Omental fat pad (tissue), 4 donors: ENCODE results near the gene CDK5. TPM values are rescaled to one million over a fixed set of nuclear protein-coding genes. Genes with fewer than 3 reads are reported as not detected.

ENCODE experiments used
- ATAC-seq: fragments of 150-250 bp; one replicate; pipeline ENCODE4 v1.9.1; 2016; ENCODE audit warnings: mild to moderate bottlenecking, moderate library complexity; ENCODE audit not compliant: low FRiP score
- DNase-seq: peaks from one replicate; pipeline ENCODE4 v3.0.0-alpha.2; 2019; ENCODE audit warnings: low spot score
- CTCF ChIP-seq, 3 donors: fragments of 450-650 bp; IDR thresholded peaks; one replicate each; pipeline ENCODE4 v1.5.1; 2016 to 2017; ENCODE audit warnings: antibody characterized with exemption in 3 of 3, mild to moderate bottlenecking in 3 of 3, moderate library complexity in 2 of 3
- total RNA-seq, 4 donors: library from RNA; depleted of rRNA; stranded (reverse); fragments of >200 nt; gene quantifications; one replicate each; pipeline ENCODE4 v1.1.0, GENCODE V29; 2016

The CDK5 gene
- total RNA-seq, 4 donors from 2014 or later = 6.1 to 10.4 (median 7.9) TPM

GRCh38 chr7:151007469-151007898 is 50.2 kb downstream of the CDK5 start:
- TF ChIP-seq CTCF (IDR thresholded peaks at IDR 0.05) = no peak
- DNase-seq (no peak), ATAC-seq (no peak)

GRCh38 chr7:151006590-151007300 is 51.0 kb downstream of the CDK5 start:
- no peak for TF ChIP-seq CTCF (IDR thresholded peaks at IDR 0.05)
- no peak for DNase-seq
- ATAC-seq = no peak

GRCh38 chr7:151005566-151005965 is 52.1 kb downstream of the CDK5 start:
- no peak for DNase-seq

More at GRCh38 chr7:151005566-151005965, 52.1 kb downstream of the CDK5 start:
- no peak for ATAC-seq
- TF ChIP-seq CTCF (IDR thresholded peaks at IDR 0.05) = no peak

Other genes with a start within 250 kb of the CDK5 start
- not detected for gene AOC1, start 205.4 kb downstream of the CDK5 start, total RNA-seq
- under 1 TPM; 0.12 to 0.56 (median 0.47) TPM for gene KCNH2, start 79.6 kb downstream of the CDK5 start, total RNA-seq
- 10 to 100 TPM; 11.2 to 75.3 (median 25.2) TPM for gene NOS3, start 66.9 kb downstream of the CDK5 start, total RNA-seq
- under 1 TPM in 1 of 4 donors, not detected in 3; 0.46 TPM for gene ATG9B, start 33.4 kb downstream of the CDK5 start, total RNA-seq
- 10 to 100 TPM; 25.5 to 39.4 (median 31.6) TPM for gene ABCB8, start 29.4 kb downstream of the CDK5 start, total RNA-seq
- 1 to 10 TPM; 1.6 to 3.2 (median 2.3) TPM for gene ASIC3, start 9.4 kb downstream of the CDK5 start, total RNA-seq
- gene SLC4A2, start 1.7 kb upstream of the CDK5 start, total RNA-seq = 100 to 1,000 TPM; 115 to 126 (median 118) TPM
- gene FASTK, start 22.9 kb upstream of the CDK5 start, total RNA-seq = 10 to 100 TPM; 44.0 to 67.6 (median 51.6) TPM
- gene TMUB1, start 25.6 kb upstream of the CDK5 start, total RNA-seq = 10 to 100 TPM; 23.5 to 38.5 (median 26.9) TPM
- 10 to 100 TPM; 34.6 to 53.0 (median 47.9) TPM for gene AGAP3, start 28.6 kb upstream of the CDK5 start, total RNA-seq
- gene GBX1, start 109.8 kb upstream of the CDK5 start, total RNA-seq = not detected
- not detected for gene ASB10, start 129.4 kb upstream of the CDK5 start, total RNA-seq
- gene H2BK1, start 152.6 kb upstream of the CDK5 start, total RNA-seq = not detected
- 10 to 100 TPM; 28.5 to 93.4 (median 44.7) TPM for gene ABCF2, start 169.3 kb upstream of the CDK5 start, total RNA-seq
- gene CHPF2, start 174.6 kb upstream of the CDK5 start, total RNA-seq = 10 to 100 TPM; 22.3 to 44.9 (median 34.0) TPM
- 10 to 100 TPM; 19.7 to 57.5 (median 31.2) TPM for gene SMARCD3, start 190.8 kb upstream of the CDK5 start, total RNA-seq